RCC 7860 (cell line): ENCODE measurements around the gene MAP3K13.
"Not testable (repeated sequence)": the region's sequence is repeated elsewhere in the genome, so short reads cannot be mapped to it uniquely, and the experiment has no call there.

Experiments used
- DNase-seq: peaks from one replicate; pipeline ENCODE4 v3.0.0-alpha.2; 2015; ENCODE audit warnings: low spot score
- FAIRE-seq: peaks from 2 replicates; lab custom pipeline; 2012; peaks lifted over from hg19 to GRCh38; lab: Jason Lieb, UNC

Gene MAP3K13

GRCh38 chr3:185442031-185442430 is 79.1 kb downstream of the MAP3K13 start:
- DNase-seq (no peak), FAIRE-seq (no peak)

GRCh38 chr3:185444329-185444728 is 81.4 kb downstream of the MAP3K13 start:
- DNase-seq, result no peak
- FAIRE-seq, result no peak

GRCh38 chr3:185448107-185448506 is 85.2 kb downstream of the MAP3K13 start:
- no peak for FAIRE-seq

GRCh38 chr3:185451432-185451831 is 88.5 kb downstream of the MAP3K13 start:
- not testable (repeated sequence) for DNase-seq, FAIRE-seq

More at GRCh38 chr3:185448107-185448506, 85.2 kb downstream of the MAP3K13 start:
- no peak for DNase-seq

GRCh38 chr3:185457376-185457775 is 94.4 kb downstream of the MAP3K13 start:
- DNase-seq (no peak), FAIRE-seq (no peak)

GRCh38 chr3:185460309-185460708 is 97.4 kb downstream of the MAP3K13 start:
- no peak for FAIRE-seq
- DNase-seq, result no peak

GRCh38 chr3:185460719-185461350 is 97.9 kb downstream of the MAP3K13 start:
- FAIRE-seq (peak; percentile 38), DNase-seq (no peak)

GRCh38 chr3:185465471-185465870 is 102.5 kb downstream of the MAP3K13 start:
- DNase-seq (no peak), FAIRE-seq (no peak)

GRCh38 chr3:185466123-185466522 is 103.2 kb downstream of the MAP3K13 start:
- not testable (repeated sequence) for DNase-seq, FAIRE-seq

- DNase-seq, result no peak
- FAIRE-seq, result no peak
These were observed 106.6 kb downstream of the MAP3K13 start for GRCh38 chr3:185469542-185469941.

- no peak for FAIRE-seq
These were observed 107.4 kb downstream of the MAP3K13 start for GRCh38 chr3:185470323-185470722.

GRCh38 chr3:185473290-185473815 is 110.4 kb downstream of the MAP3K13 start:
- FAIRE-seq (no peak), DNase-seq (no peak)

More at GRCh38 chr3:185470323-185470722, 107.4 kb downstream of the MAP3K13 start:
- no peak for DNase-seq

- FAIRE-seq, DNase-seq: not testable (repeated sequence)
These were observed 112.0 kb downstream of the MAP3K13 start for GRCh38 chr3:185474922-185475321.

GRCh38 chr3:185477316-185477715 is 114.4 kb downstream of the MAP3K13 start:
- no peak for FAIRE-seq
- DNase-seq, result no peak

- FAIRE-seq, result no peak
These were observed 116.5 kb downstream of the MAP3K13 start for GRCh38 chr3:185479373-185479945.

GRCh38 chr3:185484296-185484695 is 121.4 kb downstream of the MAP3K13 start:
- FAIRE-seq (no peak), DNase-seq (no peak)

More at GRCh38 chr3:185479373-185479945, 116.5 kb downstream of the MAP3K13 start:
- no peak for DNase-seq

- no peak for DNase-seq
- FAIRE-seq, result no peak
These were observed 123.5 kb downstream of the MAP3K13 start for GRCh38 chr3:185486394-185486793.

GRCh38 chr3:185488465-185488864 is 125.5 kb downstream of the MAP3K13 start:
- DNase-seq, result no peak
- FAIRE-seq, result no peak

GRCh38 chr3:185489462-185489861 is 126.5 kb downstream of the MAP3K13 start:
- no peak for DNase-seq
- FAIRE-seq, result no peak

- DNase-seq, result no peak
- FAIRE-seq, result no peak
These were observed 127.3 kb downstream of the MAP3K13 start for GRCh38 chr3:185490241-185490640.

- DNase-seq, result peak; percentile 78
- FAIRE-seq, result no peak
These were observed 135.8 kb downstream of the MAP3K13 start, which contains the start of gene TMEM41A for GRCh38 chr3:185498503-185499396. Gene TMEM41A (minus strand): TSS chr3:185499035. CDS start chr3:185498961, 74 bp downstream.
